Gastrocnemius medialis (tissue), 4 donors: ENCODE measurements around the gene PRDX6. TPM values are rescaled to one million over a fixed set of nuclear protein-coding genes. Genes with fewer than 3 reads are reported as not detected.
"Not testable (repeated sequence)": the region's sequence is repeated elsewhere in the genome, so short reads cannot be mapped to it uniquely, and the experiment has no call there.

ENCODE experiments used
- ATAC-seq, 2 donors: fragments of 150-250 bp; one replicate each; pipeline ENCODE4 v1.9.1; 2016
- DNase-seq, 2 donors: peaks; one replicate each; pipeline ENCODE4 v3.0.0-alpha.2; 2019
- H3K27ac ChIP-seq, 4 donors: fragments of 200-600 bp; sonication (generic); 1 replicate in 1 of 4; 2 replicates in 3 of 4; pipeline ENCODE4 v1.5.1; 2016 to 2018; ENCODE audit warnings: mild to moderate bottlenecking in 2 of 4, moderate library complexity in 1 of 4
- H3K27me3 ChIP-seq, 3 donors: fragments of 200-600 bp; sonication (generic) in 2 of 3; 1 replicate in 1 of 3; 2 replicates in 2 of 3; pipeline versions ENCODE4 v1.5.1 to v1.6.0; 2016 to 2019; ENCODE audit warnings: mild to moderate bottlenecking in 1 of 3, moderate library complexity in 1 of 3
- H3K36me3 ChIP-seq, 2 donors: fragments of 200-600 bp; sonication (generic) in 1 of 2; one replicate each; pipeline ENCODE4 v1.5.1; 2017 to 2018
- H3K4me1 ChIP-seq, 2 donors: fragments of 200-600 bp; sonication (generic) in 1 of 2; one replicate each; pipeline ENCODE4 v1.5.1; 2016 to 2017; ENCODE audit warnings: mild to moderate bottlenecking in 2 of 2
- H3K4me3 ChIP-seq, 4 donors: fragments of 200-600 bp; sonication (generic) in 3 of 4; 1 replicate in 1 of 4; 2 replicates in 3 of 4; pipeline ENCODE4 v1.5.1; 2016 to 2019; ENCODE audit warnings: mild to moderate bottlenecking in 2 of 4
- H3K9me3 ChIP-seq, 3 donors: fragments of 200-600 bp; sonication (generic) in 2 of 3; 1 replicate in 1 of 3; 2 replicates in 2 of 3; pipeline ENCODE4 v1.5.1; 2016 to 2019
- POLR2A ChIP-seq, 2 donors: fragments of 450-650 bp; IDR thresholded peaks; one replicate each; pipeline ENCODE4 v1.6.1; 2017; ENCODE audit warnings: antibody characterized with exemption in 2 of 2, mild to moderate bottlenecking in 2 of 2, moderate library complexity in 2 of 2
- in situ Hi-C, 4 donors: fragments of 200-750 bp; cut with MboI; loops; one replicate each; pipeline versions ENCODE4 v1.15.0 to v1.8.0; 2017; ENCODE audit warnings: low sequenced_read_pairs in 4 of 4
- intact Hi-C: fragments of 100-400 bp; cut with DNase I; formaldehyde crosslinking; loops from one replicate; pipeline ENCODE4 v1.15.1; 2023; ENCODE audit warnings: low total_unique reads
- total RNA-seq, 4 donors: library from RNA; depleted of rRNA; stranded (reverse); fragments of >200 nt; gene quantifications; one replicate each; pipeline versions ENCODE4 v1.1.0 to v1.2.3, GENCODE V29; 2016
- TF ChIP-seq, protein P1 (sequence below), 5 experiments: fragments of 450-650 bp in 3 of 5; fragments of 200-600 bp in 2 of 5; sonication (generic) in 2 of 5; IDR thresholded peaks in 4 of 5; conservative IDR thresholded peaks in 1 of 5; 1 replicate in 4 of 5; 2 replicates in 1 of 5; pipeline ENCODE4 v1.5.1; 2016 to 2019; ENCODE audit warnings: antibody characterized with exemption in 5 of 5, mild to moderate bottlenecking in 3 of 5, moderate library complexity in 3 of 5

The PRDX6 gene
- total RNA-seq, 4 donors from 2014 or later, result 493 to 573 (median 554) TPM

GRCh38 chr1:173451981-173452380 lies 25.2 kb upstream of the PRDX6 start:
- no peak for TF ChIP-seq POLR2A (IDR thresholded peaks at IDR 0.05)
- TF ChIP-seq, protein P1, sequence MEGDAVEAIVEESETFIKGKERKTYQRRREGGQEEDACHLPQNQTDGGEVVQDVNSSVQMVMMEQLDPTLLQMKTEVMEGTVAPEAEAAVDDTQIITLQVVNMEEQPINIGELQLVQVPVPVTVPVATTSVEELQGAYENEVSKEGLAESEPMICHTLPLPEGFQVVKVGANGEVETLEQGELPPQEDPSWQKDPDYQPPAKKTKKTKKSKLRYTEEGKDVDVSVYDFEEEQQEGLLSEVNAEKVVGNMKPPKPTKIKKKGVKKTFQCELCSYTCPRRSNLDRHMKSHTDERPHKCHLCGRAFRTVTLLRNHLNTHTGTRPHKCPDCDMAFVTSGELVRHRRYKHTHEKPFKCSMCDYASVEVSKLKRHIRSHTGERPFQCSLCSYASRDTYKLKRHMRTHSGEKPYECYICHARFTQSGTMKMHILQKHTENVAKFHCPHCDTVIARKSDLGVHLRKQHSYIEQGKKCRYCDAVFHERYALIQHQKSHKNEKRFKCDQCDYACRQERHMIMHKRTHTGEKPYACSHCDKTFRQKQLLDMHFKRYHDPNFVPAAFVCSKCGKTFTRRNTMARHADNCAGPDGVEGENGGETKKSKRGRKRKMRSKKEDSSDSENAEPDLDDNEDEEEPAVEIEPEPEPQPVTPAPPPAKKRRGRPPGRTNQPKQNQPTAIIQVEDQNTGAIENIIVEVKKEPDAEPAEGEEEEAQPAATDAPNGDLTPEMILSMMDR (IDR thresholded peaks at IDR 0.05 in 4 of 5, conservative IDR thresholded peaks at IDR 0.05 in 1 of 5), result no peak
- peak; percentile 26 to 61 for DNase-seq
- peak; percentile 93 for ATAC-seq
- in situ Hi-C loops, result no loop called here
- Histone ChIP-seq H3K27me3 (no peaks in the 10 kb centered on the region), H3K9me3 (no peaks in the 10 kb centered on the region), H3K27ac (peak overlapping the region; percentile 24 to 64 (median 60)), H3K4me1 (peaks cover 0 to 12% of the 10 kb centered on the region in 2 donors), H3K4me3 (no peak overlapping the region), H3K36me3 (no peaks in the 10 kb centered on the region)
- intact Hi-C loops, result no loop called here

- H3K4me3 ChIP-seq, result no peak overlapping the region
- no peaks in the 10 kb centered on the region for H3K9me3 ChIP-seq
- in situ Hi-C loops (no loop called here), intact Hi-C loops (no loop called here)
- H3K4me1 ChIP-seq, result peaks cover 0 to 12% of the 10 kb centered on the region in 2 donors
- ATAC-seq, result no peak
- peaks cover 0 to 2% of the 10 kb centered on the region in 2 donors for H3K36me3 ChIP-seq
- no peaks in the 10 kb centered on the region for H3K27me3 ChIP-seq
- no peak for TF ChIP-seq POLR2A (IDR thresholded peaks at IDR 0.05)
- TF ChIP-seq, protein P1 (IDR thresholded peaks at IDR 0.05 in 4 of 5, conservative IDR thresholded peaks at IDR 0.05 in 1 of 5), result no peak
- no peak overlapping the region for H3K27ac ChIP-seq
- DNase-seq, result no peak
Measured at GRCh38 chr1:173453982-173454381, 23.2 kb upstream of the PRDX6 start.

- intact Hi-C loops, result no loop called here
- DNase-seq (no peak), ATAC-seq (no peak)
- H3K4me3 ChIP-seq, result no peak overlapping the region
- no peaks in the 10 kb centered on the region for H3K27me3 ChIP-seq
- H3K27ac ChIP-seq, result no peak overlapping the region
- peaks cover 2 to 5% of the 10 kb centered on the region in 2 donors for H3K36me3 ChIP-seq
- in situ Hi-C loops, result no loop called here
- TF ChIP-seq POLR2A (IDR thresholded peaks at IDR 0.05), result no peak
- TF ChIP-seq, protein P1 (IDR thresholded peaks at IDR 0.05 in 4 of 5, conservative IDR thresholded peaks at IDR 0.05 in 1 of 5), result no peak
- H3K4me1 ChIP-seq, result peaks cover 0 to 12% of the 10 kb centered on the region in 2 donors
- no peaks in the 10 kb centered on the region for H3K9me3 ChIP-seq
Measured at GRCh38 chr1:173454966-173455524, 22.1 kb upstream of the PRDX6 start.

GRCh38 chr1:173459885-173460284 lies 17.2 kb upstream of the PRDX6 start:
- no peak for ATAC-seq
- no peaks in the 10 kb centered on the region for H3K27me3 ChIP-seq
- no peaks in the 10 kb centered on the region for H3K9me3 ChIP-seq
- peaks cover 2 to 10% of the 10 kb centered on the region in 2 donors for H3K36me3 ChIP-seq
- intact Hi-C loops, result no loop called here
- in situ Hi-C loops, result no loop called here
- no peak overlapping the region for H3K4me3 ChIP-seq
- TF ChIP-seq, protein P1 (IDR thresholded peaks at IDR 0.05 in 4 of 5, conservative IDR thresholded peaks at IDR 0.05 in 1 of 5), result no peak
- TF ChIP-seq POLR2A (IDR thresholded peaks at IDR 0.05), result no peak
- peaks cover 0 to 3% of the 10 kb centered on the region in 2 donors for H3K4me1 ChIP-seq
- DNase-seq, result no peak
- H3K27ac ChIP-seq, result no peak overlapping the region

DNA sequence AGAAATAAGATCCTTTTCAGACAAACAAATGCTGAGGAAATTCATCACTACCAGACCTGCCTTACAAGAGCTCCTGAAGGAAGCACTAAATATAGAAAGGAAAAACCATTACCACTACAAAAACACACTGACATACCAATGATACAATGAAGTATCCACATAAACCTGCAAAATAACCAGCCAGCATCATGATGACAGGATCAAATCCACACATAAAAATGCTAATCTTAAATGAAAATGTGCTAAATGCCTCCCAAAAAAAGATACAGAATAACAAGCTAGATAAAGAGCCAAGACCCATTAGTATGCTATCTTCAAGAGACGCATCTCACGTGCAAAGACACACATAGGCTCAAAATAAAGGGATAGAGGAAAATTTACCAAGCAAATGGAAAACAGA lies 14.5 kb upstream of the PRDX6 start:
- H3K4me3 ChIP-seq, intact Hi-C loops, H3K27ac ChIP-seq, in situ Hi-C loops, H3K9me3 ChIP-seq, H3K27me3 ChIP-seq, DNase-seq, H3K4me1 ChIP-seq, ATAC-seq: not testable (repeated sequence)
- peaks cover 2 to 10% of the 10 kb centered on the region in 2 donors for H3K36me3 ChIP-seq

DNA sequence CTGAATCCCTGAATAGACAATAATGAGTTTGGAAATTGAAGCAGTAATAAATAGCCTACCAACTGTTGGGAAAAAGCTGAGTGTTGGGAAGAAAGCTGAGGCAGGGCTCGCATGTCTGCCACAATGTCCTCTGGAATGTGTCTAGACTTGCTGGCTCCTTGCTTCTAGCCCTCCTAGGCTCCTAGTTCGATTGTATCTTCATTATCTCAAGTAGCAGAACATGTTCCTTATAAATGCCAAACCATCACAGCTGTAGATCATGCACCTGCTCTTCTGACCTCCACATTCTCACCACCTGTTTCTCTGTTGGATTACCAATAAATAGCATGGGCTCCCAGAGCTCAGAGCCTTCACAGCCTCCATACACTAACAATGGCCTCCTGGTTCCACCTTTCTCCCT lies 12.9 kb upstream of the PRDX6 start:
- H3K27me3 ChIP-seq, DNase-seq, H3K4me3 ChIP-seq, H3K4me1 ChIP-seq, in situ Hi-C loops, H3K27ac ChIP-seq, intact Hi-C loops, H3K9me3 ChIP-seq, ATAC-seq: not testable (repeated sequence)
- H3K36me3 ChIP-seq, result peaks cover 0 to 10% of the 10 kb centered on the region in 2 donors
